ENCODE data around the gene LILRA6. TPM values are rescaled to one million over a fixed set of nuclear protein-coding genes. Genes with fewer than 3 reads are reported as not detected.
A peak's percentile ranks its signal among the peaks of the same experiment; 100 is the strongest.
"Not testable (repeated sequence)": the region's sequence is repeated elsewhere in the genome, so short reads cannot be mapped to it uniquely, and the experiment has no call there.

The LILRA6 gene
- total and polyA plus RNA-seq, 7 experiments from 2014 or later = 0.12 to 27.0 (median 0.97) TPM

DNA sequence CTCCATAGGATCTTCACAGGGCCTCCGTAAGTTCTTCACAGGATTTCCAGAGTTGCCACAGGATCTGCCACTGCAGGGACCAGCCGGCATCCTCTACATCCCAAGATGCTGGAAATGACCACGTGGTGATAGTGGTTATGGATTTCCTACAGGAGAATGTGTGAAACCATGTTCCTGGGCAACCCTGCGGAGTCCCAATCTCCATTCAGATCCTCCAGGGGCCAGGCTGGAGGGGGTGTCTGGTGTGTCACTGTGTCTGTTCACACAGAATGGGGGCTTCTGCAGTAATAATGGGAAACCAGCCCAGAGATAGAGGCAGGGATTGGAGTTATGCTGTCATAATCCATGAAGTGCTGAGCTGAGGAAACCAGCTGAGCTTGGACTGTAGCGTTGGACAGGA is 8.6 kb downstream of the LILRA6 start:
- ATAC-seq (no peak), DNase-seq (no peak)
- Mint-ChIP-seq H3K27me3 (peaks cover 0 to 59% (median 36%) of the 10 kb centered on the region in 5 donors), H3K4me3 (peak overlapping the region in 1 of 10 donors; percentile 7), H3K27ac (no peak overlapping the region), H3K9me3 (no peaks in the 10 kb centered on the region), H3K4me1 (peaks cover 0 to 14% (median 5%) of the 10 kb centered on the region in 7 donors), H3K36me3 (no peaks in the 10 kb centered on the region)
- CTCF ChIA-PET = interaction anchor here (0.6 to 0.9 kb wide), 2 partner anchors 64 to 66 kb away, joined by 3 to 5 read pairs; no protein-coding TSS in a partner anchor
- H3K4me1 ChIP-seq (ENCODE audit: control insufficient read depth in 2 of 2, insufficient read depth in 2 of 2, low read length in 2 of 2) = peaks cover 0 to 3% of the 10 kb centered on the region in 2 donors
- no peak overlapping the region for H3K27ac ChIP-seq (ENCODE audit: low read depth, low read length)
- intact Hi-C loops (cut with micrococcal nuclease) = loop anchor here in 1 of 2 donors (5.0 kb wide), 1 partner anchor 327 kb away; the partner anchor contains the start of gene CACNG7
- H3K36me3 ChIP-seq (ENCODE audit: control insufficient read depth in 2 of 3, insufficient read depth in 3 of 3, low read length in 3 of 3) = no peaks in the 10 kb centered on the region
- no peak overlapping the region for H3K4me3 ChIP-seq (ENCODE audit: low read length)
- POLR2A ChIA-PET = no interaction called here
- H3K27me3 ChIP-seq (ENCODE audit: control insufficient read depth in 2 of 2, insufficient read depth in 2 of 2, low read length in 2 of 2) = no peaks in the 10 kb centered on the region
- no peaks in the 10 kb centered on the region for H3K9me3 ChIP-seq (ENCODE audit: control insufficient read depth in 2 of 3, low read length in 3 of 3)

DNA sequence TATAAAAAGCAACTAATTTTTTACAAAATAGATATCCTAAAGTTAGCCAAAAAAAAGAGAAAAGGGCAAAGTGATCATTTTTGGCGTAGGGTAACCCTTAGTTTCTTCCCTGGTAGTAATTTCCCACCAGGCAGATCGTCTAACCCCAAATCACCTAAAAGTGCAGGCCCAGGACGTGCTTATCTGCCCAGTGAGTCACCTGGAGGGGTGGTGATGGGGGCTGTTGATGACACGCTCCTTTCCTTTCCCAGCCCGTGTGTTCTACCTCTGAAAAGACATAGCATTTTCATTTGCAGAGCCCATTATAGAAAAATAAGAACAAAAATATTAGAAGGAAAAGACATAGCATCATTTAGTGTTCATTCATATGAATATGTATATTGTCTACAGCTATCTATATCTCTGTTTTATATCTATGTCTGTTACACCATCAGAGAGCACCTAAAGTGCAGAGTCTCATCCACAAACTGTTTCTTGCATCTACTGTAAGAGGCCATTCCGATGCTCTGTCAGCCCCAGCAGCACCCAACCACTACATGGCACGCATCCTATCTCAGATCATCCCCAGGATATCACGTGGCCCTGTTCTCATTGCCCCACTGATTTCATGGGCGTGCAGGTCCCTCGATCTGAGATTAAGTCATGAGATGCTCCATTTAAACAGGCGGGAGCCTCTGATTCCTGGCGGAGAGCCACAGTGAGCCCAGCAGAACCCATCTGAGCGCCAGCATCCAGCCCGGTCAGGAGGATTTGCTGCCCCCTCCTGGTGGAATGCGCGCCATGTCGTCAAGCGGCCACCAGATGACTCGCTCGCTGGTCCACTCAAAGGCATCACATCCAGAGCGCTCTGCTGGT is 11.3 kb downstream of the LILRA6 start:
- H3K36me3 Mint-ChIP-seq = peaks cover 0 to 2% (median 0%) of the 10 kb centered on the region in 5 donors
- H3K4me3 ChIP-seq (ENCODE audit: low read length) = no peak overlapping the region
- POLR2A ChIA-PET = no interaction called here
- H3K4me1 Mint-ChIP-seq = peaks cover 0 to 14% (median 5%) of the 10 kb centered on the region in 7 donors
- ATAC-seq (peak; percentile 85), DNase-seq (peak; percentile 48 to 89 (median 70))
- H3K9me3 ChIP-seq (ENCODE audit: control insufficient read depth in 2 of 3, low read length in 3 of 3) = no peaks in the 10 kb centered on the region
- no peak overlapping the region for H3K27ac ChIP-seq (ENCODE audit: low read depth, low read length)
- peaks cover 0 to 3% of the 10 kb centered on the region in 2 donors for H3K4me1 ChIP-seq (ENCODE audit: control insufficient read depth in 2 of 2, insufficient read depth in 2 of 2, low read length in 2 of 2)
- CTCF ChIA-PET = interaction anchor here (0.5 to 2.4 kb wide), 5 partner anchors 24 to 160 kb away, joined by 3 to 12 read pairs (median 4); partner anchors contain the start of gene TMC4
- no peaks in the 10 kb centered on the region for H3K9me3 Mint-ChIP-seq
- peak overlapping the region in 1 of 9 donors; percentile 26 for H3K27ac Mint-ChIP-seq
- no peaks in the 10 kb centered on the region for H3K36me3 ChIP-seq (ENCODE audit: control insufficient read depth in 2 of 3, insufficient read depth in 3 of 3, low read length in 3 of 3)
- no peaks in the 10 kb centered on the region for H3K27me3 ChIP-seq (ENCODE audit: control insufficient read depth in 2 of 2, insufficient read depth in 2 of 2, low read length in 2 of 2)
- no peak overlapping the region for H3K4me3 Mint-ChIP-seq
- intact Hi-C loops (cut with micrococcal nuclease) = loop anchor here (1.0 to 5.0 kb wide), 5 partner anchors 23 to 324 kb away; partner anchors contain the start of genes CACNG7 (in 1 of the 2) and MBOAT7 (in 1 of the 2)
- peaks cover 0 to 52% (median 35%) of the 10 kb centered on the region in 5 donors for H3K27me3 Mint-ChIP-seq

DNA sequence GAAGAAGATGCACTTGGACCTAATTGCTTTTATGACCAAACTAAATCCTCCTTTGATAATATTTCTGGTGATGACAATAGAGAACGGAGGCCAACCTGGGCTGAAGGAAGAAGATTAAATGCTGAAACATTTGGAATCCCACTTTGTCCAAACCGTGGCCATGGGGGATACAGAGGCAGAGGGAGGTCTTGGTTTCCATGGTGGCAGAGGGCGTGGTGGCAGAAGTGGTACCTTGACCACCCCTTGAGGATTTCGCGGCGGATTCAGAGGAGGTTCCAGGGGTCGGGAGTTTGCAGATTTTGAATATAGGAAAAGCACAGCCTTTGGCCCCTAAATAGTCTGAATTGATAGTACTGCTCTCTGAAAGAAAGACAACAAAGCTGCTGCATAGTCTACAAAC is 12.6 kb downstream of the LILRA6 start:
- DNase-seq (no peak), ATAC-seq (no peak)
- H3K36me3 ChIP-seq (ENCODE audit: control insufficient read depth in 2 of 3, insufficient read depth in 3 of 3, low read length in 3 of 3) = no peaks in the 10 kb centered on the region
- POLR2A ChIA-PET = no interaction called here
- Mint-ChIP-seq H3K36me3 (peaks cover 0 to 2% (median 0%) of the 10 kb centered on the region in 5 donors), H3K9me3 (no peaks in the 10 kb centered on the region), H3K4me1 (peaks cover 0 to 14% (median 5%) of the 10 kb centered on the region in 7 donors), H3K27me3 (peaks cover 0 to 43% (median 35%) of the 10 kb centered on the region in 5 donors), H3K4me3 (no peak overlapping the region), H3K27ac (no peak overlapping the region)
- CTCF ChIA-PET = no interaction called here
- peaks cover 0 to 3% of the 10 kb centered on the region in 2 donors for H3K4me1 ChIP-seq (ENCODE audit: control insufficient read depth in 2 of 2, insufficient read depth in 2 of 2, low read length in 2 of 2)
- H3K27ac ChIP-seq (ENCODE audit: low read depth, low read length) = no peak overlapping the region
- H3K9me3 ChIP-seq (ENCODE audit: control insufficient read depth in 2 of 3, low read length in 3 of 3) = no peaks in the 10 kb centered on the region
- intact Hi-C loops (cut with micrococcal nuclease) = loop anchor here in 1 of 2 donors (2.0 to 5.0 kb wide), 2 partner anchors 21 to 323 kb away; partner anchors contain the start of gene CACNG7
- H3K4me3 ChIP-seq (ENCODE audit: low read length) = no peak overlapping the region
- no peaks in the 10 kb centered on the region for H3K27me3 ChIP-seq (ENCODE audit: control insufficient read depth in 2 of 2, insufficient read depth in 2 of 2, low read length in 2 of 2)

DNA sequence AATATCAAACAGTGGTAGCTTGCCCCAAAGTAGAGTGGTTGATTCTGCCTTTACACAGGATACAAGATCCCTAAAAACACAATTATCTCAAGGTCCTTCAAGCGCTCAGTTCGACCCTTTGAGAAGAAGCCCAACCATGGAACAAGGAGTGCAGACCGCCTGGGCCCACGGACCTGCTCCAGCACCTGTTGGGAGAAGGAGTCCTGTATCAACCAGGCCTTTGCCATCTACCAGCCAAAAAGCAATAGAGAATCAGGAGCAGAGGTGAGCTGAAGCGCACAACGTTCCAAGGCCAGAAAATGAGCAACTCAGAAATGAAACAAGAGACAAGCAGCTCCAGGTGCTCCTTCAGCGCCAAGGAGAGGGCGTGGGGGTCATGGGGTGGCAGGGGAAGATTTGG is 13.4 kb downstream of the LILRA6 start:
- H3K4me3 Mint-ChIP-seq = no peak overlapping the region
- ChIA-PET POLR2A (interaction anchor here (0.9 kb wide), 1 partner anchor 71 kb away, joined by 3 read pairs; no protein-coding TSS in a partner anchor), CTCF (no interaction called here)
- Histone ChIP-seq H3K36me3 (ENCODE audit: control insufficient read depth in 2 of 3, insufficient read depth in 3 of 3, low read length in 3 of 3) (no peaks in the 10 kb centered on the region), H3K4me1 (ENCODE audit: control insufficient read depth in 2 of 2, insufficient read depth in 2 of 2, low read length in 2 of 2) (peaks cover 0 to 3% of the 10 kb centered on the region in 2 donors), H3K4me3 (ENCODE audit: low read length) (no peak overlapping the region), H3K27ac (ENCODE audit: low read depth, low read length) (no peak overlapping the region), H3K27me3 (ENCODE audit: control insufficient read depth in 2 of 2, insufficient read depth in 2 of 2, low read length in 2 of 2) (no peaks in the 10 kb centered on the region), H3K9me3 (ENCODE audit: control insufficient read depth in 2 of 3, low read length in 3 of 3) (no peaks in the 10 kb centered on the region)
- ATAC-seq = no peak
- H3K27me3 Mint-ChIP-seq = peaks cover 0 to 36% (median 29%) of the 10 kb centered on the region in 5 donors
- DNase-seq = no peak
- intact Hi-C loops (cut with micrococcal nuclease) = no loop called here
- peaks cover 0 to 5% (median 5%) of the 10 kb centered on the region in 7 donors for H3K4me1 Mint-ChIP-seq
- H3K9me3 Mint-ChIP-seq = no peaks in the 10 kb centered on the region
- peaks cover 0 to 2% (median 0%) of the 10 kb centered on the region in 5 donors for H3K36me3 Mint-ChIP-seq
- H3K27ac Mint-ChIP-seq = no peak overlapping the region

DNA sequence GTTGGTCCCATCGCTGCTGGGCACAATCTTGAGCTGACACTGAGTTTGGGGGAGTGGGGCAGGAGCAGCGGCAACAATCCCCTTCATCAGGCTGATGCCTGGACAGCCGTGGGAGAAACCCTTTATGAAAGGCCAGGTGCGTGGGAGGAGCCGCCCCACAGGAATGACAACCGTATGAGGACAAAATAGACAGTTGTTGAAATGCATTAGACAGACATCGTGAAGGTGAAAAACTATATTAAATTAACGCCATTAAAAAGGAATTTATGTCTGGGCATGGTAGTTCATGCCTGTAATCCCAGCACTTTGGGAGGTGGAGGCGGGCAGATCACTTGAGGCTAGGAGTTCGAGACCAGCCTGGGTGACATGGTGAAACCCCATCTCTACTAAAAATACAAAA is 18.0 kb downstream of the LILRA6 start:
- H3K4me1 ChIP-seq (ENCODE audit: control insufficient read depth in 2 of 2, insufficient read depth in 2 of 2, low read length in 2 of 2); intact Hi-C loops (cut with micrococcal nuclease); H3K27me3 ChIP-seq (ENCODE audit: control insufficient read depth in 2 of 2, insufficient read depth in 2 of 2, low read length in 2 of 2); H3K9me3 ChIP-seq (ENCODE audit: control insufficient read depth in 2 of 3, low read length in 3 of 3); CTCF ChIA-PET; H3K4me3 Mint-ChIP-seq; POLR2A ChIA-PET; ATAC-seq; H3K36me3 Mint-ChIP-seq; DNase-seq; H3K9me3 Mint-ChIP-seq; H3K4me1 Mint-ChIP-seq; H3K27ac Mint-ChIP-seq; H3K27ac ChIP-seq (ENCODE audit: low read depth, low read length); H3K4me3 ChIP-seq (ENCODE audit: low read length); H3K36me3 ChIP-seq (ENCODE audit: control insufficient read depth in 2 of 3, insufficient read depth in 3 of 3, low read length in 3 of 3): not testable (repeated sequence)
- H3K27me3 Mint-ChIP-seq = peaks cover 0 to 19% (median 9%) of the 10 kb centered on the region in 5 donors

DNA sequence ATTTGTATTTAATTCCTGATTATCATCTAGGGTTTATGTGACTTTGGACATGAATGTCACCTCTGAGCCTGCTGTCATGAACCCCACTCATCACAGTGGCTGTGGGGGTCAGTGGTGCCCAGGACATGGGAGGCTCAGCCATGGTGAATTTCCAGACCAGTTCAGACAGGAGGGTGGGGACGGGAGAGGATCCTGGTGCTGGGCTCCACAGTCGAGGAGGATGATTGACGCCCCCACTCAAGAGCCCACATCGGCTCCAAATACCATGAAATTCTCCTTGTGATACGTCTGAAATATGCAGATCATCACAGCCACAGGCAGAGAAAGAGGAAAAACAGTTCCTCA is 18.7 kb downstream of the LILRA6 start:
- H3K9me3 ChIP-seq (ENCODE audit: control insufficient read depth in 2 of 3, low read length in 3 of 3); H3K27ac Mint-ChIP-seq; H3K27ac ChIP-seq (ENCODE audit: low read depth, low read length); H3K4me3 Mint-ChIP-seq; H3K4me1 Mint-ChIP-seq; ATAC-seq; H3K27me3 ChIP-seq (ENCODE audit: control insufficient read depth in 2 of 2, insufficient read depth in 2 of 2, low read length in 2 of 2); POLR2A ChIA-PET; H3K36me3 Mint-ChIP-seq; H3K4me3 ChIP-seq (ENCODE audit: low read length); H3K36me3 ChIP-seq (ENCODE audit: control insufficient read depth in 2 of 3, insufficient read depth in 3 of 3, low read length in 3 of 3); H3K9me3 Mint-ChIP-seq; DNase-seq; H3K4me1 ChIP-seq (ENCODE audit: control insufficient read depth in 2 of 2, insufficient read depth in 2 of 2, low read length in 2 of 2); CTCF ChIA-PET: not testable (repeated sequence)
- peaks cover 0 to 16% (median 5%) of the 10 kb centered on the region in 5 donors for H3K27me3 Mint-ChIP-seq
- intact Hi-C loops (cut with micrococcal nuclease) = loop anchor here in 1 of 2 donors (2.0 kb wide), 1 partner anchor 21 kb away; no protein-coding TSS in a partner anchor

Data from naive thymus-derived CD4-positive, alpha-beta T cell (primary cell).